ENCODE results near the gene PHF12.

PHF12 gene

DNA sequence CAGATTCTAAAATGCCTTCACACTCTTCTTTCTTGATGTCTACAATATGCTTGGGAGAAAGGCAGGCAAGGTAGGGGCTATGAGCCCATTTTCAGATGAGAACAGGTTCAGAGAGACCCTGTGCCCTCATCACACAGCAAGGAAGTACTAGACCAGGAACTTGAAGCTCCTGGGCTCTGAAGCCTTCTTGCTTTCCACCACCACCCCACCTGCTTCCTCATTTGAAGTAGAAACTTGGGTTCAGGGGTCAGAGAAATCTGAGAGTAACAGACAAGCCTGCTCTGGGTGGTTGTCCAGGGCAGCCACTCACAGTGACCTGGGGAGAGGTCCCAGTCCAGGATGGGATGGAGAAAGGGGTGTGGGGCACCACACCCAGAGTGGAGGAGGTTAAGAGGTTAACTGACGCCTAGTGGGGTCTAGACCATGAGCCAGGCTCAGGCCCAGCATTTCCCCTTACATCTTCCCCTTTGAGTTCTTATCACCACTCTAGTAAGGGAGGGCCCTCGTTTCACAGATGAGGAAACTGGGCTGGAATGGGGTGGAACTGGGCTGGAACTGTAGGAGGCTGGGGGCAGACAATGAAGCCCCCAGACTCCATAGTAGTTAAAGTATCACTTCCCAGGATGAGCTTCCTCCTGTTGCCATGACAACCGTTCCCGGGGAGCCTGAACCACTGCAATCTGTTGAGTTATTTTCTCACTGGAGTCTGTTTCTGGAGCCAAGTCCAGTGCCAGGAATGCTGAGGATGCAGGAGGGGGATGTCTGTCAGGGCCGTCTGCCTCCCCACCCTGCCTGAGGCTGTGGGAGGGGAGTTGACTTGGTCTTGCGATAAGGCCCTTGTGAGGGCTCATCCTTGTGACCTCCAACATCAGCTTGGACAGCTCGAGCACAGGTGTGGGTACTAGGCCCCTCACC is 16.2 kb upstream of the PHF12 start:
- Mint-ChIP-seq H3K27me3 (peaks cover 23% of the 10 kb centered on the region), H3K4me3 (no peak overlapping the region), H3K27ac (peak overlapping the region; percentile 55), H3K9me3 (no peaks in the 10 kb centered on the region), H3K4me1 (peaks cover 13% of the 10 kb centered on the region), H3K36me3 (no peaks in the 10 kb centered on the region)
- peak; percentile 59 for ATAC-seq

GRCh38 chr17:28963841-28964240 is 12.5 kb upstream of the PHF12 start:
- no peak for ATAC-seq
- Mint-ChIP-seq H3K4me1 (peaks cover 13% of the 10 kb centered on the region), H3K27me3 (peaks cover 15% of the 10 kb centered on the region), H3K36me3 (no peaks in the 10 kb centered on the region), H3K4me3 (no peak overlapping the region), H3K27ac (no peak overlapping the region), H3K9me3 (no peaks in the 10 kb centered on the region)

GRCh38 chr17:28963055-28963611 is 11.8 kb upstream of the PHF12 start:
- Mint-ChIP-seq H3K27me3 (peaks cover 15% of the 10 kb centered on the region), H3K4me1 (peaks cover 13% of the 10 kb centered on the region), H3K9me3 (no peaks in the 10 kb centered on the region), H3K4me3 (no peak overlapping the region), H3K27ac (no peak overlapping the region), H3K36me3 (no peaks in the 10 kb centered on the region)
- no peak for ATAC-seq

DNA sequence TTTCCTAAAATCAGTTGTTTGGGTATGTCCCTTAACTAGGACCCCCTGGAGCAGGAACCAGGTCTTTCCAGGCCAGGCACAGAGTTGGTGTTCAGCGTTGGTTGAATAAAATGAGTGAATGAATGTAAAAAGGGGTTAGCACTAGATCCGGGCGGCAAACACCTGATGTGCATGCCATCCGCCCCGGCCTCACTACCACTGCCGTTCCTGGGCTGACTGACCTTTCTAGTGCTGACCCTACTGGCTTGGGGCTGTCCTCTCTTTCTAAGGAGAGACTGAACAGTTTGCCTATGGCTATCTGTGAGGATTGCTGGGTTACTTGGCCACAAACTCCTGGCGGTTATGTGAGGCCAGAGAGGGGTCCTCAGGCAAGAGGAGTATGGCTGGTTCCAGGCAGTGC is 10.1 kb upstream of the PHF12 start:
- no peaks in the 10 kb centered on the region for H3K9me3 Mint-ChIP-seq
- H3K4me1 Mint-ChIP-seq, result peaks cover 7% of the 10 kb centered on the region
- no peak for ATAC-seq
- no peaks in the 10 kb centered on the region for H3K36me3 Mint-ChIP-seq
- no peak overlapping the region for H3K4me3 Mint-ChIP-seq
- H3K27me3 Mint-ChIP-seq, result peaks cover 15% of the 10 kb centered on the region
- no peak overlapping the region for H3K27ac Mint-ChIP-seq

DNA sequence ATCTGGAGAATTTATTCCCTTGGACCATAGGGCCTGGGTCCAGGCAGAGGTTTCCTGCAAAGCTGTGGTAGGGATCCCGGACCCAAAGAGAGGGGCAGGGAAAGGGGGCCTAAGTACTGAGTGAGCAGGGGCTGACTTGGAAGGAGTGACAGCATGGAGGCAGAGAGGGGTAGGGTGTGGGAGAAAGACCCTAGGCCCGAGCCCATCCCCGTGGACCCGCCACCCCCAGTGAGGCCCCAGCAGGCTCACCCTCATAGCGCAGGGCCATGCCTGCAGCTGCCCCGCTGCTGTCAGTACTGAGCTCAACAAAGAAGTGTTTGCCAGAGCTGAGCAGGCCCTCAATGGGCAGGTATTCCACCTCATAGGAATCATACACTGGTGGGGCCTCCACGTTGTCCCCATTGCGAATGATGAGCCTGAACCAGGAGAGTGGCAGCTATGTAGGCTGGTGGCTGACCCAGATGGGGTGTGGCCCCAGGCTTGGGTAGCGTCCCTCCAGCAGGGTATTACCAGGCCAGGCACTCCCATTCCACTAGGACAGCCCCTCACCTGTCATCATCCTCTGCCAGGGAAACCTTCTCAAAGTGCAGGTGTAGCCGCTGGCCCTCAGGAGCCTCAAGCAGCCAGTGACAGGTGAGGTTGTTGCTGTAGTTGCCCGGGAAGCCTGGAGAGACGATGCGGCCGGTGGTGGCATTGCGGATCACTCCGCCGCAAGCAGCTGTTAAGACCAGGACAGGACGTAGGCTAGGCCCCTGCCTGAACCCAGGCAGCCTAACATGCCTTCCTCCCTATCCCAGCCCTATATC is 9.1 kb upstream of the PHF12 start:
- H3K4me1 Mint-ChIP-seq, result peaks cover 3% of the 10 kb centered on the region
- no peak for ATAC-seq
- H3K27ac Mint-ChIP-seq, result no peak overlapping the region
- no peaks in the 10 kb centered on the region for H3K9me3 Mint-ChIP-seq
- peaks cover 15% of the 10 kb centered on the region for H3K27me3 Mint-ChIP-seq
- no peak overlapping the region for H3K4me3 Mint-ChIP-seq
- H3K36me3 Mint-ChIP-seq, result no peaks in the 10 kb centered on the region

GRCh38 chr17:28959471-28959871 is 8.2 kb upstream of the PHF12 start:
- Mint-ChIP-seq H3K36me3 (no peaks in the 10 kb centered on the region), H3K9me3 (no peaks in the 10 kb centered on the region), H3K4me3 (no peak overlapping the region), H3K4me1 (no peaks in the 10 kb centered on the region), H3K27me3 (peaks cover 15% of the 10 kb centered on the region), H3K27ac (no peak overlapping the region)
- no peak for ATAC-seq

DNA sequence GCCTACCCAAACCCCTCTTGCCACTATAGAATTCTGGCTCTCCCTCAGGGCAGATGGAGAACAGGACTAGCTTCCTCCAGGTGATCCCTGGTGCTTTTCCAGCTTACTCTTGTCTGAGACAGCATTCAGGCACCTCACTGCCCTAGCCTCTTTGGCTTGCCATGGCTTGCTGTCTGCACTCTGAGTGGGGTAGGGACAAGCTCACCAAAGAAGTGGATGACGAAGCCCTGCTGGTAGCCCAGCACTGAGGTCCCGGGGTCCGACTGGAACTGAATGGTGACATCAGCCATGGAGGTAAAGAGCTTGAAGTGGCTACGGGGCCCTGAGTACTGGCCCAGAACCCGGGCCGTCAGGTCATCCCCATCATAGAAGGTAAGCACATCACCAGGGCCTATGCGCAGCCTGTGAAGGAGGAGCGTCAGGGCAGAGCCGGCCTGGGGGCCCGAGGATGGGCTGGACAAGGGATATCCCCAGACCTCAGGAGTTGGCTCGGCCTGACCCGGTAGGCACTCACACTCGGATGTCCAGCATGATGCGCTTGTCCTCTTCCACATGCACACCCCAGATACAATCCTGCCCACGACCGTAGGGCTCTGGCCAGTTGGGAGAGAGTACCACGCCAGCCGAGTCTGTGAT is 7.6 kb upstream of the PHF12 start:
- Mint-ChIP-seq H3K9me3 (no peaks in the 10 kb centered on the region), H3K4me1 (no peaks in the 10 kb centered on the region), H3K36me3 (no peaks in the 10 kb centered on the region), H3K27ac (no peak overlapping the region), H3K27me3 (peaks cover 13% of the 10 kb centered on the region), H3K4me3 (no peak overlapping the region)
- ATAC-seq, result no peak

DNA sequence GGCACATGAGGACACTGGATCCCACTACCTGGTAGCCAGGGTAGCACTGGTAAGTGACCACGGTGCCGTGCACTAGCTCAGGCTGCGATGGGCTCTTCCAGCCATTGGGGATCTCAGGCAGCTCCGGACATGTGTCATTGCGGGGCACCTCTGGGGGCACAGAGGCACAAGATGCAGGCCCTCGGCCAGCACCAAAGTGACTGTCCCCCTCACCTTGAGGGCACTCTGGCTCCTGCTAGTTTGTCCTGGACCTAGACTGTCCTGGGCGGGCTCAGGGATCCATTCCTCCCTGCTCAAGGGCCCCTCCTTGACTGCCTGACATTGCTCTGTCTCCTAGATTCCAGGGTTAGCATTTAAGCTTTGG is 6.7 kb upstream of the PHF12 start:
- no peak for ATAC-seq
- no peaks in the 10 kb centered on the region for H3K4me1 Mint-ChIP-seq
- H3K36me3 Mint-ChIP-seq, result no peaks in the 10 kb centered on the region
- no peak overlapping the region for H3K4me3 Mint-ChIP-seq
- H3K27ac Mint-ChIP-seq, result no peak overlapping the region
- H3K9me3 Mint-ChIP-seq, result no peaks in the 10 kb centered on the region
- H3K27me3 Mint-ChIP-seq, result peaks cover 3% of the 10 kb centered on the region

- no peaks in the 10 kb centered on the region for H3K9me3 Mint-ChIP-seq
- H3K27me3 Mint-ChIP-seq, result no peaks in the 10 kb centered on the region
- H3K27ac Mint-ChIP-seq, result no peak overlapping the region
- ATAC-seq, result no peak
- H3K4me1 Mint-ChIP-seq, result no peaks in the 10 kb centered on the region
- H3K36me3 Mint-ChIP-seq, result no peaks in the 10 kb centered on the region
- H3K4me3 Mint-ChIP-seq, result no peak overlapping the region
These were observed 6.1 kb upstream of the PHF12 start for GRCh38 chr17:28957277-28957991.

DNA sequence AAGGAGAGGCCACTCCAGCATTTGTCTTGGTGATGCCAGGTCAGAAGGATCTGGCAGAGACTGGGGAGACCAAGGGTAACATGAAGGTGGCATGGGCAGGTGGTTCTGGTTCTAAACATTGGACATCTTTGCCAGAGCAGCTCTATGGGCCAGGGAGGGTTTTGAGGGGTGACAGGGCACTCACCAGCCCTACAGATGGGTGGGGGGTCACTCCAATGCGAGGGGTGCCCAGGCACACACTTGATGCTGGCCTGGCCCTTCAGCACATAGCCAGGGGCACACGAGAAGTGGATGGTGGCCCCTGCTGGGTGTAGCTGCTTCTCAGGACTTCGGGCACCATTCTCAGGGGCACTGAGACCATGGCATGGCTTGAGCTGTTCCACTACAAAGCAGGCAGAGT is 5.5 kb upstream of the PHF12 start:
- H3K27ac Mint-ChIP-seq, result no peak overlapping the region
- no peak for ATAC-seq
- no peaks in the 10 kb centered on the region for H3K9me3 Mint-ChIP-seq
- H3K4me3 Mint-ChIP-seq, result no peak overlapping the region
- no peaks in the 10 kb centered on the region for H3K36me3 Mint-ChIP-seq
- no peaks in the 10 kb centered on the region for H3K27me3 Mint-ChIP-seq
- H3K4me1 Mint-ChIP-seq, result no peaks in the 10 kb centered on the region

DNA sequence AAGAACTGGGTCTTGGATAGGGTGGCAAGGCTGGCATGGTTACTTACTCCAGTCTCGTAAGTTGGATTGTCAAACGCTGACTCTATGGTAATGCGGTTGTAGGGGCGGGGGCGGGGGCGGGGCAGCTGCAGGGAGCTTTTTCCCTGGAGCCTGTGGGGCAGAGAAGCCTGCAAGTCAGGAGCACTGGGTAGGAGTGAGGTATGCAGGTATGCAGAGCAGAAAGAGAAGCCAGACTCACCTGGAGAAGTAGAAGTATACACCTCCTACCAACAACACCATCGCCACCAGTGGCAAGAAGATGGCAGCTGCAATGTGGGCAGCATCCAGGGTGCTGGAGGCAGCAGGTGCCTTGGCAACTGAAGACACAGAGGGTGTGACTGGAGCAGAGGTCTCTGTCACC is 4.8 kb upstream of the PHF12 start:
- no peak overlapping the region for H3K4me3 Mint-ChIP-seq
- no peaks in the 10 kb centered on the region for H3K36me3 Mint-ChIP-seq
- H3K9me3 Mint-ChIP-seq, result no peaks in the 10 kb centered on the region
- no peak overlapping the region for H3K27ac Mint-ChIP-seq
- no peaks in the 10 kb centered on the region for H3K27me3 Mint-ChIP-seq
- H3K4me1 Mint-ChIP-seq, result no peaks in the 10 kb centered on the region
- no peak for ATAC-seq

GRCh38 chr17:28955408-28955807 is 4.1 kb upstream of the PHF12 start:
- no peak overlapping the region for H3K27ac Mint-ChIP-seq
- no peak overlapping the region for H3K4me3 Mint-ChIP-seq
- H3K36me3 Mint-ChIP-seq, result peaks cover 4% of the 10 kb centered on the region
- H3K9me3 Mint-ChIP-seq, result no peaks in the 10 kb centered on the region
- no peak for ATAC-seq
- no peaks in the 10 kb centered on the region for H3K4me1 Mint-ChIP-seq
- H3K27me3 Mint-ChIP-seq, result no peaks in the 10 kb centered on the region

DNA sequence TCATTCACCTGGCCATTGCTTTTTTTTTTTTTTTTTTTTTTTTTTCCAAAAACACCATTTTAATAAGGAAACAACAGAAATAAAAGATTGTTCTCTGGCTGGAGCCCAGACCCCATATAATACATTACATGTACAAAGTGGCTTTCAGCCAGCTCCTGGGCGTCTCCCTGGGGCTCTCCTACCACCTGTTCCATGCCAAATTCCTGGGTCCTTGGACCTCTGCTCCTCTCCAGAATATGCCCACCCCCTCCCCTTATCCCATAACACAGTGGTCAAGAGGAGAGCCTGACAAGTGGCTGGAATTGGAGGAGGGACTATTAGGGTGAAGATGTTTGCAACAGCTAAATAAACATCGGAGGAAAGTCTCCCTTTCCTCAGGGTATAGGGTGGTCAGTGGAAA is 3.6 kb upstream of the PHF12 start:
- peaks cover 4% of the 10 kb centered on the region for H3K36me3 Mint-ChIP-seq
- no peaks in the 10 kb centered on the region for H3K9me3 Mint-ChIP-seq
- no peak overlapping the region for H3K27ac Mint-ChIP-seq
- no peaks in the 10 kb centered on the region for H3K4me1 Mint-ChIP-seq
- ATAC-seq, result no peak
- H3K27me3 Mint-ChIP-seq, result no peaks in the 10 kb centered on the region
- no peak overlapping the region for H3K4me3 Mint-ChIP-seq

DNA sequence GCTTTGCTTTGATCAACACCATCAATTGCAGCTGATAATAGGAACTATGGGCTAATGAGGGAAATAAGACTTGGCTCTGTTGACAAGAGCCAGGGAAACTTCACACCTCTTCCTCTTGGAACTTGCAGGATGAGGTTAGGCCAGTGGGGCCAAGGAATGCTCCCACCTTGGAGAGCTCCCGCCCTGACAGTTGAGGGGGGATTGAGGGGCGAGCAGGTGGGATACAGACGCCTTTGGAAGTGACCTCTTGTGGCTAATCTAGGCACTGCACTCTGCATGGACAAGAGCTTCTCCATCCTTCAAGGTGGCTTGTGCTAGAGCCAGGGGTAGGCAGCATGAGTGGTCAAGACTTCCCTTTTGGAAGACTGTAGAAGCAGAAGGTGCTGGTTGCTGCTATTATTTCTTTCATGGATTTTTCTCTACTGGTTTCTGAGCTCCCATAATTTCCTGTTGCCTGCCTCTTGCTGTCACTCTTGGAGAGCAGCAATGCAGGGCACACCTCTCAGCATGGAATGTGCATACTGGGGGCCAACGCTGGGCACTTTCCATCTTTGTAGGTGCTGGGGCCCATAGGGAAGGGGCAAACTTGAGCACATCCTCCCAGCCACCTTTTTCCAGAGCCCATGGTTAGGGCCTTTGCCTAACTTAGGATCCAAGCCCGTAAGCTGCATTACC is 2.3 kb upstream of the PHF12 start:
- Mint-ChIP-seq H3K4me1 (peaks cover 3% of the 10 kb centered on the region), H3K36me3 (peaks cover 13% of the 10 kb centered on the region), H3K27ac (no peak overlapping the region), H3K27me3 (no peaks in the 10 kb centered on the region), H3K9me3 (no peaks in the 10 kb centered on the region), H3K4me3 (peak overlapping the region; percentile 34)
- ATAC-seq, result no peak
